ENCODE measurements around the gene DOK6.
"Not testable (repeated sequence)": the region's sequence is repeated elsewhere in the genome, so short reads cannot be mapped to it uniquely, and the experiment has no call there.

Gene DOK6

DNA sequence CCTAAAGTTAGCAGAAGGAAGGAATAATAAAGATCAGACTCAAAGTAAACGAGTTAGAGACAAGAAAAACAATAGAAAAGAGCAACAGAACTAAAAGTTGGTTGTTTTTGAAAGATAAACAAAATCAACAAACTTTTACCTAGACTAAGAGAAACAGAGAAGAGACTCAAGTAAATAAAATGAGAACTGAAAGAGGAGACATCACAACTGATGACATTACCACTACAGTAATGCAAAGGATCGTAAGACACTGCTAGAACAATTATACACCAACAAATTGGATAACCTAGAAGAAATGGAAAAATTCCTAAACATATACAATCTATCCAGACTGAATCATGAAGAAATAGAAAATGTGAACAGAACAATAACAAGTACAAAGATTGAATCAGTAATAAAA lies 407.7 kb downstream of the DOK6 start:
- no peak for DNase-seq (ENCODE audit: low read depth in 3 of 3)

- no peak for DNase-seq (ENCODE audit: low read depth in 3 of 3)
These were observed 412.9 kb downstream of the DOK6 start for GRCh38 chr18:69813559-69813958.

GRCh38 chr18:69814861-69815385 lies 414.2 kb downstream of the DOK6 start:
- DNase-seq (ENCODE audit: low read depth in 3 of 3) = no peak

DNA sequence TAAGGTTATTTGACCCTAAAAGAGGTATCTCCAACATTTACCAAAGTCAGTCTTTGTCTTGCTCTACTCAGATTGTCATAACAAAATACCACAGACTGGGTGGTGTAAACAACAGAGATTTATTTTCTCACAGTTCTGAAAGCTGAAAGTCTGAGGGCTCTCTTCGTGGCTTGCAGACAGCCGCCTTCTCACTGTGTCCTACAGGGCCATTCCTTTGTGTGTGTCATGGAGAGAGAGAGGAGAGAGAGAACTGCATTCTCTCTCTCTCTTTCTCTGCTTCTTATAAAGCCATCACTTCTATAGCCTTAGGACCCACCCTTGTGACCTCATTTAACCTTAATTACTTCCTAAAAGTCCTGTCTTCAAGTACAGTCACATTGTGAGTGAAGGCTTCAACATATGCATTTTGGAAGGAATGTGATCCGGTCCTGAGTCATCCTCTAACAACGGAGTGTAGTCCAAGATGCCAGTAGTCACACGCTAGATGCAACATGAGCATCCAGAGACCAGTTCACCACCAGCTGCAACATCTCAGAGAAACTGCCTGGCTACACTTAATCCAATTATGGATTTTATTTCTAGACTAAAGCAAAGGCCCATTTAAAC lies 416.8 kb downstream of the DOK6 start:
- DNase-seq (ENCODE audit: low read depth in 3 of 3) = no peak

DNA sequence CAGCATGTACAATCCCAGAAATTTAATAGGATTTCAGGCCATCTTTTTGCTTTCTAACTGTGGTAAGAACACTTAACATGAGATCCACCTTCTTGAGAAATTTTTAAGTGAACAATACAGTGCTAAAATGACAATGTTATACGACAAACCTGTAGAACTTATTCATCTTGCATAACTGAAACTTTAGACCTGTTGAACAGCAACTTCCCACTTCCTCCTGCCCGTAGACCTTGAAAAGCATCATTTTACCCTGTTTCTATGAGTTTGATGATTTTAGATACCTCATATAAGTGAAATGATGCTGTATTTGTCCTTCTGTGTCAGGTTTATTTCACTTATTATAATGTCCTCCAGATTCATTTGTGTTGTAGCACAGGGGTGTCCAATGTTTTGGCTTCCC lies 418.8 kb downstream of the DOK6 start:
- no peak for DNase-seq (ENCODE audit: low read depth in 3 of 3)

DNA sequence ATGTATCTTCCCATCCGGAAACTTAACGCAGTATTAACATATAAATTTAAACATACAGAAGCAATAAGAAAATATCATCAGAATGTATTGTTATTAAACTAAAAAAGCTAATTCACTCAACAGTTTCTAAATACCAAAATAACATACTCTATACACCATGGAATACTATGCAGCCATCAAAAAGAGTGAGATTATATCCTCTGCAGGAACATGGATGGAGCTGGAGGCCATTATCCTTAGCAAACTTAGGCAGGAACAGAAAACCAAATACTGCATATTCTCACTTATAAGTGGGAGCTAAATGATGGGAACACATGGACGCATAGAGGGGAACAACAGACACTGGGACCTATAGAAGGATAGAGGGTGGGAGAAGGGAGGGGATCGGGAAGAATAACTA lies 419.9 kb downstream of the DOK6 start:
- no peak for DNase-seq (ENCODE audit: low read depth in 3 of 3)

GRCh38 chr18:69830189-69830588 lies 429.5 kb downstream of the DOK6 start:
- no peak for DNase-seq (ENCODE audit: low read depth in 3 of 3)

- not testable (repeated sequence) for DNase-seq (ENCODE audit: low read depth in 3 of 3)
These were observed 434.3 kb downstream of the DOK6 start for GRCh38 chr18:69834980-69835379.

- DNase-seq (ENCODE audit: low read depth in 3 of 3) = no peak
These were observed 437.3 kb downstream of the DOK6 start for GRCh38 chr18:69838003-69838402.

- no peak for DNase-seq (ENCODE audit: low read depth in 3 of 3)
These were observed 438.1 kb downstream of the DOK6 start for GRCh38 chr18:69838620-69839411.

GRCh38 chr18:69839497-69839896 lies 438.8 kb downstream of the DOK6 start:
- no peak for DNase-seq (ENCODE audit: low read depth in 3 of 3)

DNA sequence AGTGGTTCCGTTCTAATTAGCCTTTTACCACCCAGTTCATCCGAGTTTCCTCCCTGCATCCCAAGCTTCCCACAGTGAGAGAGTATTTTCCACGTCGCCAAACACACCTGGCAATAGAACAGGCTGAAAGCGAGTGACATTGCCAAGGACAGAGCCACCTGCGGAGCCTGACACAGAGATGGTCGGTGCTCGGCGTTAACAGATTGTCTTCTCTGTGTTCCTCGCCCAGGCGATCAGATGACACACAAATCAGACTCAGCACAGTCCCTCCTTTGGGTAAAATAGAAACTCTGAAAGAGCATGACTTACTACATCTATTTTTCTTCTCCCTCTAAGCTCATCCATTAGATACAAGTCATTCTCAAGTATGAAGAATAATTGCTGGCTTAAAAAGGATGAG lies 439.3 kb downstream of the DOK6 start:
- no peak for DNase-seq (ENCODE audit: low read depth in 3 of 3)

DNA sequence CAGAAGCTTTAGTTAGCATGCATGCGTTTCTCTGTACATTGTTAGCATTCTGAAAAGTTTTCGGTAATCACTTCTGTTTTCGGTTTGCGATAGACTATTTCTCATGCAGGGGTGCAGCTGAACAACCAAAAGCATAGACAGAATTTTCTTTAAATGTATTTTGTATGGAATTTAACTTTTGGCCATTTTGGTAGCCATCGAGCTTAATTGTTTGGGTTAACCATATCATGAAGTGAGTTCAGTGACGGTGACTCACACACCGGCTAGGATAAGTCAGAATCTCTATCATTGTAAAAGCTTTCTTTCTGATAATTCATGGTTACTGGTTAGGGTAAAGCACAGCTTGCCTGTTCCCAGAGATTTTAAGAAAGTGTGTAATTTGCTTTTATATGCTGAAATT lies 439.8 kb downstream of the DOK6 start:
- no peak for DNase-seq (ENCODE audit: low read depth in 3 of 3)

DNA sequence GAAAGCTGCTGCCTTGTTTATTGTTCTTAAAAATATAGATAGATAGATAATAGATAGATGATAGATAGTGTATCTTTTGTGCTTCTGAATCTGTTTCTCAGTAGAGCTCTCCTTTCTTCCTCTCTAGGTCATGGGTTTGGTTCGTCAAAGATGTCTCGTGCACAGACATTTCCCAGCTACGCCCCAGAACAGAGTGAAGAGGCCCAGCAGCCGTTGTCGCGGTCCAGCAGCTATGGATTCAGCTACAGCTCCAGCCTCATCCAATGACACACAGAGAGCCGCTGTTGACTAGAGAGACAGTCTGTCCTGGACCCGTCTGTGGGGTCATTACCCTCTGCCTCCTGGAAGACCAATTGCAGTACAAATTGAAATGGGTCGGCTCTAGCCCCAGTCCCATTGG lies 440.4 kb downstream of the DOK6 start:
- DNase-seq (ENCODE audit: low read depth in 3 of 3) = no peak

DNA sequence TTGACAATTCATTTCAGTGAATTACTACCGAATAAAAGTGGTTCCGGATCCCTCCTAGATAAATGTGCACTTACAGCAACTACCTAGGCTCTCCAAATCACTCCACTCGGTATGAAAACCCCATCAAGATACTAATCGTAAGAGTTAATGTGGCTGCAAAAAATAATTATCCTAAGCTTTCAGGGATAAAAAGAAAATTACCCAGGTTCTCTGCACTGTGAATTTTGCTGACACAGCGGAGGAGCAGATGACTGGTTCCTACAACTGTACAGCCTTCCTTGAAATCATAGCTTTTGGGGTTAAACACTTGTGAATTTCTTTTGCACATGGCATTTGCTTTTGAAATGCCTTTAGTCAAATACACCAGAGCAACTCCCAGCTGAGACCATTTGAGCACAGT lies 442.3 kb downstream of the DOK6 start:
- no peak for DNase-seq (ENCODE audit: low read depth in 3 of 3)

DNA sequence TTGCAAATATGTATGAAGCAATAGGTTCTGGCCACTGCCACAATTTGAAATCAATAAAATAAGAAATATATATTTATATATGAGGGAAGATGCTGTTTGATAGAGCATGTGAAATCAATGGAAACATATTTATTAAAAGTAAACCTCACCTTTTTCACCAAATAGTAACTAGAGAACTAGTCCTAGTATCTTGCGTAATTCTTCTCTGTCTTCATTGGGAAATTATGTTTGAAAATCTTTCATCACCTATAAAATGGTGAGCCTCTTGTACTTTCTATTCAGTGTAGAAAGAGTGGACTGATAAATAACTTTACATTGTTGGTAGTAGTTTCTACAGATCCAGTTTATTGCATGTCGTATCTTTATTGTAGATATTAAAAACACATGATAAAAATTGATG lies 444.0 kb downstream of the DOK6 start:
- DNase-seq (ENCODE audit: low read depth in 3 of 3) = no peak

- no peak for DNase-seq (ENCODE audit: low read depth in 3 of 3)
These were observed 445.2 kb downstream of the DOK6 start for GRCh38 chr18:69845593-69846506.

- DNase-seq (ENCODE audit: low read depth in 3 of 3) = no peak
These were observed 452.4 kb downstream of the DOK6 start for GRCh38 chr18:69853051-69853450.

DNA sequence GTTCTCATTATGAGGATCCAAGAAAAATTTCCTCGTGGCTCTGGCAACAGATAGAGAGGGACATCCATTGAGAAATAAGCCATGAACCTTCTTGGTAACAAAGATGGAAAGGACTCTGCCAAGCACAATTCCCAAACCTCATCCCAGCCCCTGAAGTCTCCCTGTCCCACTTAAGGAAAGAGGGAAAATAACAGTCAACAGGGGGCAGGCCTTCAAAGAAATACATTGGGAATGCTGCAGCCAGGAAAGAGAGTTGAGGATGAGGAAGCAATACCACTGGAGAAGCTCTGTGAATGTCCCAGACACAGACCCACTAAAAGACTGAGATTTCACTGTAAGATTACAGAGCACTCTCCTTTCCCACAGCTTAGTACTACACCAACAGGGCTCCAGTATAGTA lies 453.8 kb downstream of the DOK6 start:
- no peak for DNase-seq (ENCODE audit: low read depth in 3 of 3)

GRCh38 chr18:69858897-69859296 lies 458.2 kb downstream of the DOK6 start:
- no peak for DNase-seq (ENCODE audit: low read depth in 3 of 3)

GRCh38 chr18:69864802-69865201 lies 464.1 kb downstream of the DOK6 start:
- not testable (repeated sequence) for DNase-seq (ENCODE audit: low read depth in 3 of 3)

GRCh38 chr18:69865776-69866175 lies 465.1 kb downstream of the DOK6 start:
- DNase-seq (ENCODE audit: low read depth in 3 of 3) = no peak

Data from stimulated activated CD4-positive, alpha-beta T cell treated with anti-CD3 and anti-CD28 coated beads, TNF-alpha, amount 100 ng/mL, for 4 hours (primary cell).